ENCODE measurements around the gene PER1. TPM values are rescaled to one million over a fixed set of nuclear protein-coding genes. Genes with fewer than 3 reads are reported as not detected.

PER1 gene
- total and polyA plus RNA-seq, 2 of the 13 experiments (the other 11 are each of a cell fraction or from before 2014, with no cell fraction given), result 2.6 to 3.6 TPM

- TF ChIP-seq ZIK1 (CRISPR knock-in tag; IDR thresholded peaks at IDR 0.05; ENCODE audit: borderline replicate concordance, low read depth) (no peak), ZNF556 (CRISPR knock-in tag; IDR thresholded peaks at IDR 0.05; ENCODE audit: borderline replicate concordance) (no peak), NFYB (CRISPR knock-in tag; IDR thresholded peaks at IDR 0.05) (peak; percentile 79), ATAD3A (CRISPR knock-in tag; IDR thresholded peaks at IDR 0.05) (no peak), ZNF710 (CRISPR knock-in tag; IDR thresholded peaks at IDR 0.05; ENCODE audit: borderline replicate concordance) (0 out of 2 replicates have a peak, but pooled peaks have one; percentile 41), ZNF230 (CRISPR knock-in tag; IDR thresholded peaks at IDR 0.05) (peak; percentile 13; the same call in 1 of the 2 replicates), SIN3A (IDR thresholded peaks at IDR 0.05; ENCODE audit: borderline replicate concordance, low read depth, low read length) (peak; percentile 75; the same call in 1 of the 2 replicates), YEATS2 (CRISPR knock-in tag; IDR thresholded peaks at IDR 0.05; ENCODE audit: borderline replicate concordance) (peak; percentile 54; the same call in 1 of the 2 replicates), GTF3A (CRISPR knock-in tag; conservative IDR thresholded peaks at IDR 0.05) (no peak), RNF219 (CRISPR knock-in tag; IDR thresholded peaks at IDR 0.05) (no peak), ZNF773 (CRISPR knock-in tag; IDR thresholded peaks at IDR 0.05; ENCODE audit: borderline replicate concordance) (no peak), RFX5 (IDR thresholded peaks at IDR 0.05; ENCODE audit: low read depth, low read length) (no peak), SPEN (CRISPR knock-in tag; IDR thresholded peaks at IDR 0.05; ENCODE audit: low read depth) (0 out of 2 replicates have a peak, but pooled peaks have one; percentile 3), ZNF335 (CRISPR knock-in tag; IDR thresholded peaks at IDR 0.05) (no peak), PATZ1 (CRISPR knock-in tag; IDR thresholded peaks at IDR 0.05) (0 out of 2 replicates have a peak, but pooled peaks have one; percentile 16), IRF2 (CRISPR knock-in tag; IDR thresholded peaks at IDR 0.05) (no peak; the same call in 1 of the 2 replicates), ZNF547 (CRISPR knock-in tag; IDR thresholded peaks at IDR 0.05) (no peak), DMAP1 (CRISPR knock-in tag; IDR thresholded peaks at IDR 0.05) (no peak), HOXD1 (CRISPR knock-in tag; IDR thresholded peaks at IDR 0.05) (no peak), ZNF713 (CRISPR knock-in tag; IDR thresholded peaks at IDR 0.05) (no peak), MIER3 (CRISPR knock-in tag; IDR thresholded peaks at IDR 0.05; ENCODE audit: borderline replicate concordance) (0 out of 2 replicates have a peak, but pooled peaks have one; percentile 39)
These were observed 40.0 kb upstream of the PER1 start (continued) for GRCh38 chr17:8192070-8192815.

Data from HepG2 (cell line).